ENCODE results near the gene ANO4.

ANO4 gene

DNA sequence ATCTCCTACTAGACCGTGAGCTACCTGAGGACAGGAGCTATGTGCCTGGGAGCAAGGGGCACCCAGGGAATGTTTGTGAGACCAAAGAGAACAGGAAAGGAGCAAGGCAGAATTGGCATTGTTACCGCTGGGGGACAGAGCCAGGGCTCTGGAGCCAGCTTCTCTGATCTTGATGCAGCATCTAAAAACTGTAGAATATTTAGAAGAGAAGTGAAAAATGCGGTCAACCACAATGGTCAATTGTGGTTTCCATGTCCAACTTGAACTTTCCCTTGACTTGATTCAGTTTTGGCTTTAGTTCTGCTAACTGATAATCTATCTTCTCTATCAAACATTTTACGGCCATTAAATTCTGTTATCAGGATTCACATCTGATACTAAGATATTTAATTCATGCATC, 201.2 kb downstream of the ANO4 start:
- DNase-seq: no peak

DNA sequence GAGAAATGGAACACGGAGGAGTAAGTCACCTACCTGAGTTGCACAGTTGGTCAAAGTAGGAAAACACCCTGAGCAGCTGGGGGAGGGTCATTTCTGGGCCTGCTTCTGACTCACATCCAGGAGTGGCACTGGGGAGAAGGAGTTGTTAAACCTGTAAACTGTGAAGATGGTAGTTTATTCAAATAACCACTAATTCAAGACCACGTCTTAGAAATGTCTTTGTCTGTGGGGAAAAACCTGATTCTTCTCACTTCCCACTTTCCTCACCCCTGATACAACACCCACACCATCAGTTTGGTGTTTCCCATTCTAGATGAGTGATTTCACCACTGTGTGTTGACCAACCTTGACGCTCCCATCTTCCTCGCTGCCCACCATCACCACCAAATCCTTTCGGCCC, 207.1 kb downstream of the ANO4 start:
- DNase-seq: no peak

DNA sequence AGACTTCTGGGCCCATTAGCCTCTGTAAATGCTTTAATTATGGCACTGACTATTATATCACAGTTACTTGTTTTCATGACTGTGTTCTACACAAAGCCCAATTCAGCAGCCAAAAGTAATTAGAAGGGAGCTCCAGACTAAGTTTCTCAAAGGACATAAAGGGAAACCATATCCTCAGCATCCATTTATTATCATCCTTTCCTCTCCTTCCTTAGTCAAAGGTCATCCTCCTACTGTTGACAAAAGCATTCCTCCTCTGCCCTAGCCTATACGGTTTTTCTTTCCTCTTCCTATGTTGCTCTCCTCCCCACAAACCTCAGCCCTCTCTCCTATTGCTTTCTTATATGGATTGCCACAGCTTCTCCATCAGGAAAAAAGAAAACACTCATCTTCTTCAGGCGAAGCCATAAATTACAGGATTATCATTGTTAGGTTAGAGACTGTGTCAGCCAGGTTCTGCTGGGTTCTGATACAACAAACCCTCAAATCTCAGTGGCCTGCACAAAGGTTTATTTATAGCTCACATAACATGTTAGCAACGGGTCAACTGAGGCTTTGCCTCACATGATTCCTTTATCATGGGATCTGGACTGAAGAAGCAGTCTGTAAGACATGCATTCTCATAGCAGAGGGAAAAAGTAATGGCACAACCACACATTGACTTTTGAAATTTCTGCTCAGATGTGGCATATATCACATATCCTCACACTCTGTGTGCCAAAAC, 208.3 kb downstream of the ANO4 start:
- no peak for DNase-seq

DNA sequence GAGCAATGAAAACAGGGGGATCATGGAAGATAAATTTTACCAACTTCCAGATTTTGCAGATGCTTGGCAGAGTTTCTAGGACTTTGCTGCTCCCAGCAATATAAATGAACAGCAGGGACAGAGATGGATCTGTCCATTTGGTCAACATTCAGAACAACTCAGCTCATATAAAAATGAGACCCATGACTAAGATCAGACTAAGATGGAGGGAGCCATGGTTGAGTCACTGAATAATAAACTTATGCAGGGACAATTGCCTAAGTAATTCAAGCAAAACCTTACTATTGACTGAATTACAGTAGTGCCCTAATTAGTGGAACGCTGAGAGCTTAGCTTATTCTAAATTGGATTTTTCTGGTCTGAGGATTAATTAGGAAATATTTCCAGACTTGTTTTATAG, 210.3 kb downstream of the ANO4 start:
- no peak for DNase-seq

DNA sequence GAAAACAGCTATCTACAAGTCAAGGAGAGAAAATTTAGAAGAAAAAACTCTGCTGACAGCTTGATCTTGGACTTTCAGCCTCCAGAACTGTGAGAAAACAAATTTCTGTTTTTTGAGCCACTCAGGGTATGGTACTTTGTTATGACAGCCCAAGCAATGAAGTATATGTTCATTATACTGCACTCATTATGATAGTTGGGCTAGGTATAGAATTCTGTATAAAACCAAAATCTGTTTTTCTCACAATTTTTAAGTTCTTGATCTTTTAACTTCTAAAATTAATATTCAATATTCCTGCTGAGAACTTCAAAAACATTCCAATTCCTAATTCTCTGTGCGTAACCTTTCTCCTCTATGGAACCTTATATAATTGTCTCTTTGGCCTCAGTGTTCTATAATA, 214.7 kb downstream of the ANO4 start:
- no peak for DNase-seq

DNA sequence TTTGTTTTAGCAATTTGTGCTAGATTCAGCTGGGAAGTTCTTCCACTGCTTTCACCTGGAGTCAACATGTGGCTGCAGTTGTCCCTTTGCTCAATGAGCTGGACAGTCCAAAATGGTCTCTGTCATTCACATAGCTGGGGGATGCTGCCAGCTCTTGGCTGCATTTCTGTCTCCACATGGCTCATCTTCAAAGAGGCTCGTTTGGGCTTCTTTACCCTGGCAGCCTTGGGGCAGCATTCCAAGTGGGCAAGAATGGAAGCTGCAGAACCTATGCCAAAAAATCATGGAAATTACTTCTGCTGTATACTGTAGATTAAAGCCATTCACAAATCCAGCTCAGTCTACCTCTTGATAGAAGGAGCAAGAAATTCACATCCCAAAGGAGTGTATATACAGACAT, 216.3 kb downstream of the ANO4 start:
- no peak for DNase-seq

DNA sequence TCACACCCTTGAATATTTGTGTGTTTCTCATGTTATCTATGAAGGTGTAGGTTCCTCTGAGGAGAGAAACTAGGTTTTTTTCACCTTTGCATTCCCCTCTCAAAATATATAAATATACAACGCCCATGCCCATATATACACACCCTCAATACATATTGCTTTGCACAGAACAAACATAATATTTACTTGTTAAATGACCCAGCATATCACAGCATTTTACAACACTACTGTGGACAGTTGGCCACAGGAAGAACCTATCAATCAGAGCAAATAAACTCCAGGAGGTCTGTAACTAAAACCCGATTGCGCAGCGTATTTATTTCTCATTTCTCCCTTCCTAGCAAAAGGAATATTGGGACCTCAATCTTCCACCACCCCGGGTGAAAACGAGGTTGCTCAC, 219.4 kb downstream of the ANO4 start:
- no peak for DNase-seq

DNA sequence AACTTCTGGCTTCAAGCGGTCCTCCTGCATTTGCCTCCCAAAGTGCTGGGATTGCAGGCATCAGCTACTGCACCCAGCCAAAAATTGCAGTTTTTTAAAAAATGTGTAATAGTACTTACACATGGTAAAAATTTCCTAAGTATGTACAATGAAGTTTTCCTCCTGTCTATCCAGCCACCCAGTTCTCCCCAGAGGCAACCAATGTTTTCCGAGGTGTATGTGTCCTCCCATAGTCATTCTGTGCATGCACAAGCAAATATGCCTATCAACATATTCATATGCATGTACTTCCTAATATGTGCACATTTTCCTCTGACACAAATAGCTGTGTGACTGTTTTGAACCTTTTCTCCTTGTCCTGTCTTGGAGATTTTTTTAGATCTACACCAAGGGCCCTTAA, 220.5 kb downstream of the ANO4 start:
- DNase-seq: no peak

DNA sequence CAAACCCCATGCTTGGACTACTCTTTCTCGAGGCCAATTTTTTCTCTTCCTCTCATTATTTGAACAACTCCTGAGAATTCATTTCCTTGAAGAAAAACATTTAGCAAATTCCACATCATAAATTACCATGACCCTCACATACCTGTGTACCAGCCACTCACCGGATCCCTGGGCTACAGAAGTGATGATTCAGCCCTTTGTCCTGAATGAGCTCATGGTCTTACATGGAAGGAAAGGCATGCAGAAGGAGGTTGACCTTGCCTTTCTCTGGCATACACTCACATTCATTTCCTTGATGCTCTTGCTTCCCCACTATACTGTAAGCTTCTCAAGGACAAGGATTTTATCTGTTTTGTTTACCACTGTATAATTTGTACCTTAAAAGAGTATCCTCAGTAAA, 224.0 kb downstream of the ANO4 start:
- DNase-seq: no peak

DNA sequence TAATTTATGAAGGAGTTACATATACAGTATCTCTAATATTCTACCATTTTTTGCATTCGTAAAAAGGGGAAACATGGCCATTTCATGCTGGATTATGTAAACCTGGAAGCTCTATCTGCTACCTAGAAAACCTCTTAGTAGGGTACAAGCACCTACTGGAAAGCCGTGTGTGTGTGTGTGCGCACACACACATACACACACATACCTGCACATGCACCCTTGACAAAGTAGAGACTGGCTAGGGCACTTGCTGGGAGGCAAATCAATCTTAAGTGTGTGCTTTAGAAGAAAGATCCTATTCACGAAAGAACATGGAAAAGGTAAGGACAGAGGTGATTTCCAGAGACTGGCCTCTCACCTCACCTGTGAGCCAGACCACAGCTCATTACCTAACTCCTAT, 224.6 kb downstream of the ANO4 start:
- DNase-seq: no peak

DNA sequence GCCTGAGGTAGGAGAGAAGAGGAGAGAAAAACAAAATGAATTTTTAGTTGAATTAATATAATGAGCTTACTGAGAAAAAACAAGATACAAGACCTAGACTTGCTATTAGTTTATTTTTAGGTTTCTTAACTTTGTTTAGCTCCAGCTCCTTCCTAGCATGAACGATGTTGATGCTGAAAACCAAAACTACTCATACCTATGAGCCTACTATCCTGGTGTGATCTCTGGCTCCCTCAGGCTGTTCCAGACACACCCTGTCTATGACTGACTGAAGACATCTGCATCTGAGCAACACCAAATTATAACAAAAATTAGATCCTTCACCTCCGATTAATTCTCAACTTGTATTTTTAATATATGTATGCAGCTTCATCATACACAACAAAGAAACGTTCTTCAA, 225.1 kb downstream of the ANO4 start:
- DNase-seq: no peak

DNA sequence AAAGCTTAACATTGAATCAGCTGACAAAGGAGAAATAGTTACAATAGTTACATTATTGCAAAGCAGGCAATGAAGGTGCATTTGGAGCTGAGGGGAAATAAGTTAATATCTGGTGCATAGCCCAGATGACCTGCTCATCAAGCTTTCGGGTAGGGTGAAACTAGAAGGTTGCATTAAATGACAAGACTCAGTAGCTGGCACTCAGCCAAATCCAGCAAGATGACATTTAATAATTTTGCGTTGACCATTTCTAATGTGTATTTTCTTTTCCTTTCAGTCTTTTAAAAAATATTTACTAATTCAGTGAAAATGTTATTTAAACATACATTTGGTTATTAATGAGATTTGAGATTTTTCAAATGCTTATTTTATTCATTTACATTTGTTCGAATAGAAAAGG, 226.9 kb downstream of the ANO4 start:
- DNase-seq: no peak

DNA sequence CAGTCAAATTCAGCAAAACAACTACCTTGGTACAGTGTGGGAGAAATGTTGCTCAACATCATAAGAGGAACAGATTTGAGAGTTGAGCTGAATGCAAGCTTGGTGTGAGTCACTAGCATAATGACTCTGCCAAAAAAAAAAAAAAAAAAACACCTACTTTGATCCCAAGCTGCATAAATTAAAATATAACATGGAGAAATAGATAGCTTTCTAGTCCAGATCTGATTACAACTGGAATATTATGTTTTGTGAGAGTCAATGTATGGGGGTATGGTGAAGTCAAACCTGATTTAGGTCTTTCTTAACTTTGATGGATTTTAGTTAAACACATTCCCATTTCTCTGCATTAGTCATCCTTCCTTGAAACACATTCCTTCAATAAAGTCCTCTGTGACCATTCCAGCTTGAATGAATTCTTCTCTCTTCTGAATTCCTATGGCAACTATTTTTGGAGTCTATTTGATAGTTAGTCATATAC, 227.4 kb downstream of the ANO4 start:
- no peak for DNase-seq

DNA sequence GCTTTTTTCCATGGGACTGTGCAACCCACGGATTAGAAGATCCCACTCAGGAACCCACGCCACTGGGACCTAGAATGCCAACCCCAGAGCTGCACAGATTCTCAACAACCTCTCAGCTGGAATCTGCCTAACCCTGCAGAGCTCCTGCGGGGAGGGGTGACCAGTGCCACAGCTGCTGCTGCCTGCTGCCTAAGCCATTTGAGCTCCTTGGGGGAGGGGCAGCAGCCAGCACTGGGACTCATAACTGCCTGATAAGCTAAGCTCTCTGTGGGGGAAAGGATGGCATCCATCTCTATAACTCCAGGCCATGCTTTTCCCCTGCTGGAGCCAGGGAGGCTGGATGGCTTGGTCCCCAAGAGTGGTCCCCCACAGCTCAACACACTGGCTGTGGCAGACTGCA, 232.6 kb downstream of the ANO4 start:
- no peak for DNase-seq

DNA sequence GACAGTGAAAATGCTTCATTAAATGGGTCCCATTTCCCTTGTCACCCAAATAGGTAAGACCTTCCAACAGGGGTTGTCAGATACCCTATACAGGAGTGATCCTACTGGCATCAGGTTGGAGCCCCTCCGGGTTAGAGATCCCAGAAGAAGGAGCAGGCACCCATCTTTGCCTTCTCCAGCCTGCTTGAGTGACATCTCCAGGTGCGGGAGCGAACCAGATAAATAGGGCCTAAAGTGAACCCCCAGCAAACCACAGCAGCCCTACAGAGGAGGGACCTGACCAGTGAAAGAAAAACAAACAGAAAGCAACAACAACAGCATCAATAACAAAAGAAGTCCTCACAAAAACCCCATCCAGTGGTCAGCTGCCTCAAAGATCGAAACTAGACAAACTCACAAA, 233.2 kb downstream of the ANO4 start:
- DNase-seq: no peak

DNA sequence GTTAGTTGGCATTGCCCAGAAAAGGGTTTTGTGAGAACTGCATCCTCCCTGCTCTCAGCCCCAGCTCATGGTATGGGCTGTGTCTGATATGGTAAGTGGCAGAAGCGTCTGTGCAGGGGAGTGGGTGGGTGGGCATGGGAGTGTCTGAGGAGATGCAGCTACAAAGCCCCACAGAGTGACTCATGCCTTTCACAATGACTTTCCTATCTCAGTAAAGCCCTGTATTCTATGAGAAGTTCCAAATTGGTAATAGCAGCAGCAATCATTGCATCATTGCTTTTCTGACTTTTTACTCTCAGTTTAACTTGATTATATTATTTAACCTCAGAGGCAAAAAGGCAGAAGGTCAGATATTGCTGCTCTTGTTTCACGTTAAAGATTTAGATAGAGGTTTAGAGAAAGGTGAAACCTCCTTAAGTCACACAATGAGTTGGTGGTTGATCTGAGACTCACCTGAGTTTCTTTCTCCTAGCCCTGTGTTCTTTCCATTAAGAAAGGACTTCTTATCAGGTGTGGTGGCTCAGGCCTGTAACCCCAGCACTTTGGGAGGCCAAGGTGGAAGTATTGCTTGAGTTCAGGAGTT, 243.8 kb downstream of the ANO4 start:
- DNase-seq: no peak

DNA sequence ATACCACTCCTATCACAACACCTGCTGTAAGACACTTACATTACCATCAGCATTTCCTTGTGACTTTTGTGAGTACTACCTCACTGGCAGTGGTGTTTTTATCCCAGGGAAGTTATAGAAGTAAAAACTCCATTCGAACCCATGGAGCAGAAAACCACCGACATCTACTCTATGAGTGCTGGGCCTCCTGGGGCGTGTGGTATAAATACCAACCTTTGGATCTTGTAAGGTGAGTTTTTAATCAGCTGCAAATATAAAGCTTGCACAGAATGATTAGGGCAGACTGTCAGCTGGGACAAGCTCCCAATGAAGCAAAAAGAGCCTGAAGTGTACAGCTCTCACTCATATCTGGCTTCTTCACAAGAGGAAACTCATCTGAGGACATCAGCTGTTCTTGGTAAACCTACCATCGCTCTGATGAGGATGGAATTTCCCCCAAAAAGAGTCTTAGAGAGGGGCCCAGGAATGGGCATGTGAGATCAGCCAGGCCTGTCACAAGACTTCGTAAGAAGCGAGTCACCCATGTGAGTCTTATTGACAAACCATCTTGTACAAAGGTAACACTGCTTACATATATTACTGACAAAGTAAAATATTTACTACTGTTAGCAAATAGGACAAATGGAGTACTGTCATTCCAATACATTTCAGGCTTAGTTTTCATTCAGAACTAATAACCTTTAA, 245.4 kb downstream of the ANO4 start:
- no peak for DNase-seq

DNA sequence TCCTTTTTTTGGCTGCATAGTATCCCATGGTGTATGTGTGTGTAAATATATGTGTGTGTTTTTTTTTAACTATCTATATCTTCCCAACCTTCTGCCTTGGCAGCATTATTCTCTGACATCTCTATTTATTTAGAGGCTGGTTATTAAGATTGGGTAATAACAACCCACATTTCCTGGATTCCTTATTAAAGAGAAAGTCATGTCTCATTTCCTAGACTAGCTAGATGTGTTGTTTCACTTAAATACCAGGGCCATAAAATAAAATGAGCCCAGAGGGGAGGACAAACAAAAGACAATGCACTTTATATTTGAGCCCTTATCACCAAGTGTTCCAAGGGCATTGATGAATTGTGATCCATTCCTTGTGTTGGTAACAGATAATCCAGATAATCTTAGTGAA, 246.4 kb downstream of the ANO4 start:
- DNase-seq: no peak

DNA sequence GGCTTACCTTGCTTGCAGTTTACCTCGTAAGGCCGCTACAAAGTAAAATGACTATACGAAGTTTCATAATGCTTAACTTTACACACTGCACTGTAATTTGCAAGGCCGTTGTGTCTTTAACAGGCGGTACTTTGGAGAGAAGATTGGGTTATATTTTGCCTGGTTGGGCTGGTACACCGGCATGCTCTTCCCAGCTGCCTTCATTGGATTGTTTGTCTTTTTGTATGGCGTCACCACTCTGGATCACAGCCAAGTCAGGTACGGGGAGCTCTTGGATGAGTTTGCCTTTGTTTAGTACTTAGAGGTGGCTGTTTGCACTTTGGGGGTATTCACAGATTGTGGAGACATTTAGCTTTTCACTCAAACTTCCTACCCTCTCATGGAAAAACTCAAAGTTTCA, 247.6 kb downstream of the ANO4 start:
- no peak for DNase-seq

DNA sequence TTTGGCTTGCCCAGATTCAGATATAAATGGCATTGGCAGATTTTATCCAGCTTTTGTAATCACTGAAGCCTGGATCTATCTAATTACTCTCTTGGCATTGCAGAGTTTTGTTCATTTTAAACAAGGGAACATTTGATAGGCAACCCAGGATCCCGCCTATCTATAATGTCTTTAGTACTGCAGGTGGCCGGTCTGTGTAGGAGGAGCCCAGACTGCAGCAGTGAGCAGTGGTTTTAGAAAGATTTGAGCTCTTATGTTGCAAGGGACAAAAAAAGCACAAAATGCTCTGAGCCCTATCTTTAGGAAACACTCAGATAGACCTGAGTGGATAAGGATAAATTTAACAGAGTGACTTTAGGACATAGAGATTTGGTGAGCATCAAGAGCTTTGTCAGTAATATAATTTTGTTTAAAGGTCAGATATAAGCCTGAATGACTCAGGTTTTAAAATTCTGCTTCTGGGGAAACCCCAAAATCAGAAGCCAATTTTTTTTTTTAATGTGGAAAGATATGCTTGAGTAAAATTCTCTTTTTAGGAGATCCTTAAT, 250.0 kb downstream of the ANO4 start:
- no peak for DNase-seq

DNA sequence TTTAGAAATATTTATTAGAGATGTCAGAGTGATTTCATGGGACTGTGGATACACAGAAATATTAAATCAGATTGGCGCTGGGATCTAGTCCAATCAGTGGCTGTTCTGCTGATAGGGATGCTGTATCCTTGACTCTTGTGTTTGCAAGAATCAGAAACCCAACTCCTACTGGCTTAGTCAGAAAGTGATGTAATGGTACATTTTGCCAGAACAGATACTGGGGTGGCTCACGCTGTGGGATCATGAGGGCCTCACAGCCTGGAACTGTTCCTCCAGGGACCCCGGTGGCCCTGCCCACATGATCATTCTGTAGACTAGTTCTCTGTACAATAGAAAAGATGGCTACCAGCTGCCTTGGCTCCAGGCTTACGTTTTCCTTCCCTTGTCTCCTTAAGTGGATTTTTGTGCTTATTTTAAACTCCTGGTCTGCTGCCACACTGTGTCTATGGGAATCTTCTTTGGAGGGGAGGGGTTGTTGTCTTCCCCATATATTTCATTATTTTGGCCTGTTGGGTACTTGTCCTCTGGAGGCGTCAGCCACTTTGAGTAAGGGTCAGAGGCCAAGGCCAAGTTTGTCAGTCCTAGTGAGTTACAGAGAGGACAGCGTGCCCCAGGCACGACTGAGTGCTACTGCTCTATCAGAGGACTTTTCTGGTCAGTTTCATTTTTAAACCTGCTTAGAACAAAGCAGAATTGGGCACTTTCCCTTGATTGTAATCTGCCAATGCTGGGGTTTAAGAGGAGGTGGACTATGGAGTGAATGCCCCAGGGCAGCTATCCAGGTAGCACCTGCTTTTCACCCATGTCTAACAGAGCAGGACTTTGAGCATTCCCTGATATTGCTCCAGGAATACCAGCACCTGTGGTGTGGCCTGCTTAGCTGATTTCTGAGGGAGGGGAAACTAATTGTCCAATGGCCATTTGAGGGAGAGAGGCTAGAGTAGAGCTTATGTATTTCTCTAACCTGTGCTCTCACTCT, 251.2 kb downstream of the ANO4 start:
- no peak for DNase-seq

DNA sequence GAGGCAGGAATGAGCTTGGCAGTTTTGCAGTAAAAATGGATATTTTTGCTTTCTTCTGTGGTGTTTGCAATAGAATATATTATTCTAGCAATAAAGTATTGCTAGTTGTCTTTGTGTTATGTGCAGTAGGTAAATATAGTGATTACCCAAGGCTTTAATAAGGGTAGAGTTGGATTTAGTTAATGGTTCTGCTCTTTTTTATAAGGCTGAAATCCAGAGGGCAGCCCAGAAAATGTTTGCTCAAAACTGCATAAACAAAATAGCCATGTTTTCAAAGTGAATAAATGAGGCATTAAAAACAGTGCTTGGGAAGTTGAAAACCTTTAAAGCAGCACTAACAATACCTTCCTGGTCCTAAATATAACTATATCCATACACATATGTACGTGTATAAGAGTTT, 253.1 kb downstream of the ANO4 start:
- DNase-seq: no peak

DNA sequence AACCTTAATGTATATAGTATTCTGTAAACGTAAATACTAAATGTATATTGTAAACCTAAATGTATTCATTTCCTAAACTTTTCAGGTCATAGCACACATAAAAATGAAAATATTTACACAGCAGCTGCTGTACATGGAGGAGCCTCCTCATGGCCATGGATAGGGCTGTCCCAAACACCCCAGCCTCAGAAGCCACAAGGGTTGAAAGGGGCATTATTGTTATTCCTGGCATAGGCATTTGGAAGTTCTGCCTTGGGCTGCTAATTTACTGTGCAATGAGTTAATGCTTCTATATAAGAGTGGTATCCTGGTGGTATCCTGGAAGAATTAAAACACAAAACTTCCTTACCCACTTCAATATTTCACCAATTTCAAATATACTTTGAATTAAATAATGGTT, 256.1 kb downstream of the ANO4 start:
- no peak for DNase-seq

Data from NCI-H1694 (cell line).